ENCODE results near the gene EPB41L4A. TPM values are rescaled to one million over a fixed set of nuclear protein-coding genes. Genes with fewer than 3 reads are reported as not detected.
"Not testable (repeated sequence)": the region's sequence is repeated elsewhere in the genome, so short reads cannot be mapped to it uniquely, and the experiment has no call there.

EPB41L4A gene
- total RNA-seq, 1 donor from 2014 or later, result 18.6 TPM

- intact Hi-C loops (cut with micrococcal nuclease), result no loop called here
- ATAC-seq, result peak; percentile 15
Observed at GRCh38 chr5:112407240-112407639, 11.8 kb downstream of the EPB41L4A start.

DNA sequence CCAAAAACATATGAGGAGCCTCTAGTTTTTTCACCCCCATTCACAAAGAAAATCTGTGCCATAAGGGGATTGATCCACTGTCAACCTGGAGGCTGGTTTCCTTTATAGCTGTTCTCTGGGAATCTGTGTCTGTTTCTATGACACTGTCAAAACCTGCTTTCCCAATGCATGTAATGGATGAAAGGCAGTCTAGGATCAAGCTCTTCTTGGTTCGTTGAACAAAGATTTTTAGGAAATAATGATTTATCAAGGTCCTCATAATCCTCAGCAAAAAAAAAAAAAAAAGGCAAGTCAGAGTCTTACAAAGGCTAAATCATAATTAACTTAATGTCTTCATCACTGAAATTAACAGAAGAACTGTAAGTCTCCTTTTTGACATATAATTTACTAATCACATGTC lies 16.0 kb downstream of the EPB41L4A start:
- no peak for DNase-seq
- intact Hi-C loops (cut with micrococcal nuclease), result no loop called here
- ATAC-seq, result no peak

More at GRCh38 chr5:112407240-112407639, 11.8 kb downstream of the EPB41L4A start:
- DNase-seq, result no peak

- no peak for ATAC-seq
- intact Hi-C loops (cut with micrococcal nuclease), result no loop called here
Observed at GRCh38 chr5:112401924-112402323, 17.2 kb downstream of the EPB41L4A start.

GRCh38 chr5:112397690-112398089 lies 21.4 kb downstream of the EPB41L4A start:
- ATAC-seq (no peak), DNase-seq (no peak)
- intact Hi-C loops (cut with micrococcal nuclease), result no loop called here

More at GRCh38 chr5:112401924-112402323, 17.2 kb downstream of the EPB41L4A start:
- no peak for DNase-seq

DNA sequence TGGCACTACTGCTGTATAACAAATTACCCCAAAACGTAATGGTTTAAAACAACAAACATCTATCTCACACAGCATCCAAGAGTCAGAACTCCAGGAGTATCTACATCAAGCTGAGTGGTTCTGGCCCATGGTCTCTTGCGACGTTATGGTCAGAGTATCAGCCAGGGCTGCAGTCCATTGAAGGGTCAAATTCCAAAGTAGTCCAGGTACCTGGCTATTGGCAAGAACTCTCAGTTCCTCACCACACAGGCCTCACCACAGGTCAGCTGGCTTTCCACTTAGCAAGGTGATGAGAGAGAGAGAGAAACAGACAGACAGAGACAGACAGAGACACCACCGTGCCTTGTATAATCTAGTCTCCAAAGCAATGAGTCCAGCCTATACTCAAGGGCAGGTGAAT lies 22.6 kb downstream of the EPB41L4A start:
- DNase-seq (no peak), ATAC-seq (no peak)

GRCh38 chr5:112395299-112395698 lies 23.8 kb downstream of the EPB41L4A start:
- DNase-seq; intact Hi-C loops (cut with micrococcal nuclease); ATAC-seq: not testable (repeated sequence)

More for the DNA sequence above, 22.6 kb downstream of the EPB41L4A start:
- intact Hi-C loops (cut with micrococcal nuclease), result no loop called here

DNA sequence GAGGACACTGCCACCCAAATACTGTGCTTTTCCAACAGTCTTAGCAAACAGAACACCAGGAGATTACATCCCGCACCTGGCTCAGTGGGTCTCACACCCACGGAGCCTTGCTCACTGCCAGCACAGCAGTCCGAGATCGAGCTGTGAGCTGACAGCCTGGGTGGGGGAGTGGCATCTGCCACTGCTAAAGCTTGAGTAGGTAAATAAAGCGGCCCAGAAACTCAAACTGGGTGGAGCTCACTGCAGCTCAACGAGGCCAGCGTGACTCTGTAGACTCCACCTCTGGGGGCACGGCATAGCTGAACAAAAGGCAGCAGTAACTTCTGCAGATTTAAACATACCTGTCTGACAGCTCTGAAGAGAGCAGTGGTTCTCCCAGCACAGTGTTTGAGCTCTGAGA lies 28.8 kb downstream of the EPB41L4A start:
- ATAC-seq (no peak), DNase-seq (no peak)
- intact Hi-C loops (cut with micrococcal nuclease), result no loop called here

- ATAC-seq, result no peak
- intact Hi-C loops (cut with micrococcal nuclease), result no loop called here
Observed at GRCh38 chr5:112388739-112389138, 30.3 kb downstream of the EPB41L4A start.

DNA sequence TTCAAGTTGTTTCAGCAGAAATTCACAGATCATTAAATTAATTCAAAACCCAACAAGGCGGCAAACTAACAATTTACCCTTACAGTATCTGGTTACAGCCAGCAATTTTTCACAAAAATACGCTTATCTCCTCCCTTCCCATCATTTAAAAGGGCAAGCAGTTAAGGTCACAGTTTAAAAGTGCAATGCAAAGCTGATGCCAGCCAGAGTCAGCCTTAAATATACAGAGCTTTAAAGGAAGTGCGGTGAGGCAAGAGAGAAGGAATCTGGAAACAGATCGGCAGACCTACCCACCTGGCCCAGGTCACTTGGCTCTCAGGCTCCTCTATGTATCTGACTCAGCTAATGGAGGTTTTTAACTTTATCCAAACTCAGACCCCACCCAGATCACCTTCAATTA lies 31.0 kb downstream of the EPB41L4A start:
- intact Hi-C loops (cut with micrococcal nuclease), result no loop called here

More at GRCh38 chr5:112388739-112389138, 30.3 kb downstream of the EPB41L4A start:
- no peak for DNase-seq

GRCh38 chr5:112386766-112387165 lies 32.3 kb downstream of the EPB41L4A start:
- peak; percentile 20 for ATAC-seq
- no peak for DNase-seq
- intact Hi-C loops (cut with micrococcal nuclease), result no loop called here

More for the DNA sequence above, 31.0 kb downstream of the EPB41L4A start:
- ATAC-seq, result no peak
- DNase-seq, result no peak

- intact Hi-C loops (cut with micrococcal nuclease), result no loop called here
- no peak for DNase-seq
- no peak for ATAC-seq
Observed at GRCh38 chr5:112385969-112386368, 33.1 kb downstream of the EPB41L4A start.

DNA sequence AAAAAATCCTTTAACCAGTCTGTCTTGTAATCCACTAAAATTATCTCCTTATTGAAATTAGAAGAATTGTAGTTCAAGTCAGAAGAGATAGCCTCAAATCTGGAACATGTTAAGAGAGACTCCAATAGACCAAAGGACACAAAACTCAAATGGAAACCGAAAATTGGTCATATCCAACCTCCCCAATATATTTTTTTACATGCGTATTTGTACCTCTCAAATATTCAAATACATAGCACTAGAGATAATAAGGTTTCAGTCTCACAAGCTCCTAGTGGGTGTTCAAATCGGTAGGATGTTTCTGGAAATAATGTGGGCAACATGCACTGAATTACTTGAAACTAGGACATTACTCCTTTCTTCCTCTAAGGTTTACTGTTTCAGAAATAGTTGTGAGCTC lies 33.5 kb downstream of the EPB41L4A start:
- DNase-seq (no peak), ATAC-seq (no peak)
- intact Hi-C loops (cut with micrococcal nuclease), result no loop called here

DNA sequence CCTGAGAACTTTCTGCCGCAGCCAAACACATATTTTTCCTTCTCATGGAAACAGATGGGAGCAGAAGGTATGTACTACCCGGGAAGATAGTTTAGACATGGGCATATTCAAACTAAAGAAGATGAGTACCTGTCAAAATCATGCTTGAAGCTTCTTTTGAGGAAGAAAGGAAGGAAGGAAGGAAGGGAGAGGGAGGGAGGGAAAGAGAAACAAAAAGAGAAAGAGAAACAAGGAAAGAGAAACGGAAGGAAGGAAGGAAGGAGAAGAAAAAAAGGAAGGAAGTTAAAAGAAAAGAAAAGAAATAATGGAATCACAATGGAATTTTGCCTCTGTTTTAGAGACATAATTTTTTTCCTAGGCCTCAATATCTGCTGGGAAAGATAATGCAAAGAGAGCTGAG lies 34.6 kb downstream of the EPB41L4A start:
- ATAC-seq (no peak), DNase-seq (no peak)
- intact Hi-C loops (cut with micrococcal nuclease), result no loop called here

GRCh38 chr5:112382886-112383285 lies 36.2 kb downstream of the EPB41L4A start:
- DNase-seq (no peak), ATAC-seq (no peak)
- intact Hi-C loops (cut with micrococcal nuclease), result no loop called here

DNA sequence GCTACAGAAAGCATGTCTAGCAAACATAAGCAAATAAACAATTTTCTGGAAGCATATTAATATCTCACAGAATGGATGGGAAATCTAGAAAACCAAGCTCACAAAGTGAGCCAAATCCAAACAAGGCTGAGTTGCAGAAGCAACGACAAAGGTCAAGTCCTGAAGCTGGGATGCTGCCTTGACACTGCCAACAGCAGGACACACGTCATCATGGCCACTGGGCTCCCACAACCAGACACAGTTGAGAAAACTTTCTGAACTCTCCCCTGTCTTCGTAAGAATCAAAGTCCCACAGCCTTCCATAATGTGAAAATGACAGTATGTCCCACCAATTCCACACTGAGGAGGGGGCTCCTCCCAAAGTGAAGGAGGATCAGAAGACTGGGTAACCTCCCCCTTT lies 37.6 kb downstream of the EPB41L4A start:
- DNase-seq, result peak; percentile 32
- ATAC-seq, result peak; percentile 45
- intact Hi-C loops (cut with micrococcal nuclease), result no loop called here

GRCh38 chr5:112379542-112380325 lies 39.3 kb downstream of the EPB41L4A start:
- DNase-seq, result no peak
- intact Hi-C loops (cut with micrococcal nuclease), result no loop called here
- ATAC-seq, result peak; percentile 54

GRCh38 chr5:112374818-112375217 lies 44.3 kb downstream of the EPB41L4A start:
- intact Hi-C loops (cut with micrococcal nuclease), result no loop called here
- no peak for DNase-seq
- peak; percentile 67 for ATAC-seq

- intact Hi-C loops (cut with micrococcal nuclease), result no loop called here
- ATAC-seq (no peak), DNase-seq (no peak)
Observed at GRCh38 chr5:112374356-112374755, 44.7 kb downstream of the EPB41L4A start.

DNA sequence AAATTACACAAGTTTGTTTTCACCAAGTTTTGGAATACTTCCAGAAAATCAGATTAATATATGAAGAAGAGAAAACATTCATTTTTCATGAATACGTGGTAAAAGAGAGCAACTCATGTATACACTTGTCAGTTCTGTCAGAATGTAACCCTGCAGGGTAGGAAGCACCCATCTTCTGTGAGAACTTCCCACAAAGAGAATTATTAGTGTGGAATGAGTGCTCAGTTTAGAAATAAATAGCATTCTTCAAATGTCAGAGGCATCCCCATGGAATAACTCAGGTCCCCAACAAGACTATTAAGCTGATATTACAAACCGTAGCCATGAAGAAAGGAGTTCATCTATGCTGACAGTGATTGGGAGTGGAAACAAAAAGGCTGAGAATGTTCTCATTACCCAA lies 45.2 kb downstream of the EPB41L4A start:
- ATAC-seq, result no peak
- intact Hi-C loops (cut with micrococcal nuclease), result no loop called here

DNA sequence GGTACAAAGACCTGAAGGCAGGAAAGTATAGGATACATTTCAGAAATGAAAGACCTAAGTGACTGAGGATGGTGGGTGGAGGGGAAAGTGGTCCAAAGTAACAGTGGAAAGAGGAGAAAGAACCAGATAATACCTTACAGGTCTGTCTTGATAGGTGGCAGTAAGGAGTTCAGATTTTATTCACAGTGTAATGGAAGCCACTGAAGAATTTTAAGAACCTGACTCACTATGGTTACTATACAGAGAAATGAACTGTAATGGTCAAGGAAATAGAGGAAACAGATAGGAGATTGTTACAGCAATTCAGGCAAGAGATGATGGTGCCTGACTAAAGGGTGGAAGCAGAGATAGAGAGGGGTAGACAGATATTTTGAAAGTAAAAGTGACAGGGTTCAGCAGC lies 46.5 kb downstream of the EPB41L4A start:
- intact Hi-C loops (cut with micrococcal nuclease), result no loop called here
- no peak for ATAC-seq
- DNase-seq, result no peak

More for the DNA sequence above, 45.2 kb downstream of the EPB41L4A start:
- DNase-seq, result no peak

DNA sequence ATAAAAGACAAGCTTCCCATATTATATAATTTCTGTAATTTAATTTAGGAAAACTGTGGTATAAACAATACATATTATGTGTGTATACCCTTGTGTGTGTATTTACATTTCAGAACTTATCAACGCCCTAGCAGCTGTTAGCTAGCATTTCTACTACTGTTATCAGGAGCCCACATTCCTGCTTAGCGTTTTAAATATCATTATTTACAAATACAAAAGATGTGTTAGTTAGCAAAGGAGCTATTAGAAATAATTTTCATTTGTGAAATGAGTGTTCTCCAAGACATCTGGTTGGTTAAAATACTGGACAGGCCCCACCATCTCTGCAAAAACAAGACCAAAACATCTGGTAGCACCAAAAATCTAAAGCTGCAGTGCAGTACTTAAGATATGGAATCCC lies 48.0 kb downstream of the EPB41L4A start:
- DNase-seq, result no peak
- intact Hi-C loops (cut with micrococcal nuclease), result no loop called here
- ATAC-seq, result no peak

Measured in left ventricle myocardium superior (tissue), 1 donor.